Osteoblast (primary cell): ENCODE measurements around the gene PITX1. TPM values are rescaled to one million over a fixed set of nuclear protein-coding genes. Genes with fewer than 3 reads are reported as not detected.

Source experiments
- DNase-seq: peaks from one replicate; pipeline ENCODE4 v3.0.0; 2011; ENCODE audit warnings: low spot score, mixed read lengths; ENCODE audit not compliant: insufficient read length; ENCODE audit errors: missing footprints
- H2AFZ ChIP-seq: 2 replicates; pipeline ENCODE4 v1.6.0; 2011; ENCODE audit warnings: mild to moderate bottlenecking, low read length
- H3K27ac ChIP-seq: 2 replicates; pipeline ENCODE4 v1.5.1; 2011; ENCODE audit warnings: mild to moderate bottlenecking, low read depth, low read length, moderate library complexity
- H3K27me3 ChIP-seq: 2 replicates; pipeline ENCODE4 v1.6.0; 2012; ENCODE audit warnings: mild to moderate bottlenecking, control low read depth, inconsistent platforms, low read length, moderate library complexity; ENCODE audit not compliant: insufficient read depth
- H3K36me3 ChIP-seq: 2 replicates; pipeline ENCODE4 v1.5.1; 2011; ENCODE audit warnings: mild to moderate bottlenecking, low read length, control low read depth, moderate library complexity; ENCODE audit not compliant: insufficient read depth
- H3K4me1 ChIP-seq: 2 replicates; pipeline ENCODE4 v1.5.1; 2011; ENCODE audit warnings: mild to moderate bottlenecking, low read length, control low read depth, moderate library complexity; ENCODE audit not compliant: insufficient read depth
- H3K4me2 ChIP-seq: 2 replicates; pipeline ENCODE4 v1.6.0; 2011; ENCODE audit warnings: mild to moderate bottlenecking, low read length; ENCODE audit not compliant: insufficient read depth
- H3K4me3 ChIP-seq: fragments of 200-600 bp; sonication (generic); 3 replicates; pipeline ENCODE4 v1.5.1; 2012; ENCODE audit warnings: mild to moderate bottlenecking, low read length, inconsistent platforms; ENCODE audit not compliant: insufficient read depth
- H3K79me2 ChIP-seq: 2 replicates; pipeline ENCODE4 v1.6.0; 2012; ENCODE audit warnings: mild to moderate bottlenecking, low read length, control low read depth, inconsistent platforms; ENCODE audit not compliant: insufficient read depth
- H3K9me3 ChIP-seq: 2 replicates; pipeline ENCODE4 v1.5.1; 2011; ENCODE audit warnings: low read depth, low read length, control low read depth
- H4K20me1 ChIP-seq: 2 replicates; pipeline ENCODE4 v1.6.0; 2012; ENCODE audit warnings: mild to moderate bottlenecking, low read length, control low read depth; ENCODE audit not compliant: insufficient read depth
- CTCF ChIP-seq: IDR thresholded peaks from 2 replicates; pipeline ENCODE4 v1.5.1; 2011; ENCODE audit warnings: mild to moderate bottlenecking, low read depth, low read length, moderate library complexity; ENCODE audit errors: extremely low read depth
- total RNA-seq: library from RNA; depleted of rRNA; stranded (reverse); fragments of >200 nt; gene quantifications from 2 replicates; pipeline ENCODE4 v1.2.3, GENCODE V29; 2012

PITX1 gene
- total RNA-seq, 1 donor = 9.8 TPM

- Histone ChIP-seq H2AFZ (no peak overlapping the region), H3K4me1 (no peaks in the 10 kb centered on the region), H3K4me3 (no peak overlapping the region), H3K9me3 (no peaks in the 10 kb centered on the region), H3K4me2 (no peak overlapping the region), H3K36me3 (no peaks in the 10 kb centered on the region), H4K20me1 (no peaks in the 10 kb centered on the region), H3K27me3 (no peaks in the 10 kb centered on the region), H3K79me2 (no peaks in the 10 kb centered on the region), H3K27ac (no peak overlapping the region)
- peak; percentile 68 for DNase-seq
- TF ChIP-seq CTCF = no peak
Observed at GRCh38 chr5:134989266-134989830, 44.7 kb downstream of the PITX1 start.

- Histone ChIP-seq H3K4me1 (no peaks in the 10 kb centered on the region), H3K9me3 (peaks cover 2% of the 10 kb centered on the region), H3K36me3 (no peaks in the 10 kb centered on the region), H3K27me3 (no peaks in the 10 kb centered on the region), H3K4me3 (no peak overlapping the region), H3K4me2 (no peak overlapping the region), H4K20me1 (no peaks in the 10 kb centered on the region), H3K27ac (no peak overlapping the region), H2AFZ (no peak overlapping the region), H3K79me2 (no peaks in the 10 kb centered on the region)
- DNase-seq = peak; percentile 15
- TF ChIP-seq CTCF = no peak
Observed at GRCh38 chr5:134982230-134982629, 51.8 kb downstream of the PITX1 start.

- no peaks in the 10 kb centered on the region for H3K36me3 ChIP-seq
- TF ChIP-seq CTCF = no peak
- no peaks in the 10 kb centered on the region for H4K20me1 ChIP-seq
- no peak overlapping the region for H2AFZ ChIP-seq
- no peak overlapping the region for H3K4me2 ChIP-seq
- H3K27me3 ChIP-seq = no peaks in the 10 kb centered on the region
- H3K4me3 ChIP-seq = no peak overlapping the region
- DNase-seq = no peak
- peaks cover 2% of the 10 kb centered on the region for H3K9me3 ChIP-seq
- H3K4me1 ChIP-seq = no peaks in the 10 kb centered on the region
- H3K79me2 ChIP-seq = no peaks in the 10 kb centered on the region
- H3K27ac ChIP-seq = no peak overlapping the region
Observed at GRCh38 chr5:134979416-134979815, 54.6 kb downstream of the PITX1 start.

Other genes starting within 250 kb of the PITX1 start
- gene C5orf24, start 188.3 kb downstream of the PITX1 start, total RNA-seq = 46.3 and 48.3 TPM in 2 replicates
- gene TXNDC15, start 159.9 kb downstream of the PITX1 start, total RNA-seq = 87.2 and 91.1 TPM in 2 replicates
- 4.7 and 6.5 TPM in 2 replicates for gene PCBD2, start 129.1 kb downstream of the PITX1 start, total RNA-seq
- 0.29 and 0.36 TPM in 2 replicates for gene CATSPER3, start 66.3 kb downstream of the PITX1 start, total RNA-seq